GM18511 (cell line): Measurements from ENCODE around the gene HTR3C.

Experiments
- ATAC-seq: cut with Tn5 transposase; IDR thresholded peaks from one replicate; pipeline ENCODE4 v1.9.1; 2021; ENCODE audit warnings: mild to moderate bottlenecking, moderate library complexity; ENCODE audit not compliant: unreplicated experiment

The HTR3C gene

DNA sequence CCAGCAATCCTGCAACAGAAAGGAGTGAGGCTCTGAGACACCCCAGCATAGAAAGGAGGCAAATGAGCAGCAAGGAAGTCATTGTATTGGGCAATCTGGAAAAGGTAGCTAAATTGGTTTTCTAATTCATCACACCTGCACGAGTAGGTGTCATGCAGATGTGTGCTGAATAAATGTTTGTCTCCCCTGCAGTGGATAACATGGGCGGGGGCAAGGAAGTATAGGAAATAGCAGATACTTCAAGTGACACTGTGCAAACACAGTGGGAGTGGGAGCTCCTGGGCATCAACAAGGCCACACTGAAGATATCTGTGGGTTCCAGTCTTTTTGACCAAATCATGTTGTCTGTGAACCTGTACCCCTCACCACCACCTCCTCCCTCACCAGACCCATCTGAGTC lies 29.6 kb downstream of the HTR3C start:
- no peak for ATAC-seq

DNA sequence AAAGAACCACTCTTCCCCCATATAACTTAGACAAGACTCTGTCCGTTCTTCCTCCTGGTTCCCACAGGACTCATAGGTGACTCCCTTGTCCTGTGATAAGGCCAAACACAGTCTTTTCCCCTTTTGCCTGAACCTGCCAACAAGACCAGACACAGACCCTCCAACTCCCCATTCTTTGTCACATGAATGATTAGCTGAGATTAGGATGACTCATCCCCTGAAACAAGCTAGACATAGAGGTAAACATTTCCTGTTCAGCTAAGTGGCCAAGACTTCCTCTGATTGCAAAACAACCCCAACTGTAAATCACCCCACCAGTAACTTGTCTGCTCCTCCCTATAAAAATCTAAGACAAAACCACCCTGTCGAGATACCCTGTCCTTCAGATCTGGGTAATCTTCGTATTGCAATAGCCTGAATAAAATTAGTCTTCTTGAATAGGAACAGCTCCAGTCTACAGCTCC lies 32.6 kb downstream of the HTR3C start:
- no peak for ATAC-seq

DNA sequence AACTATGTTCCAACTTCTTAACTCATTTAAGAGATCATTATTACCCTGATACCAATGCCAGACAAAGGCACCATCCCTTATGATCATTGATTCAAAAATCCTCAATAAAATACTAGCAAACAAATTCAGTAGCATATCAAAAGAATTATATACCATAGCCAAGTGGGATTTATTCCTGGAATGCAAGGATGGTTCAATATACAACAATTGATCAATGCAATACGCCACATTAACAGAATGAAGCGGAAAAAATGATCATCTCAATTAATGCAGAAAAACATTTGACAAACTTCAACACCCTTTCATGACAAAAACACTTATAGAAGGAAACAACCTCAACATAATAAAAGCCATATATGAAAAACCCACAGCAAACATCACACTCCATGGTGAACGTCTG lies 39.4 kb downstream of the HTR3C start:
- ATAC-seq = no peak

DNA sequence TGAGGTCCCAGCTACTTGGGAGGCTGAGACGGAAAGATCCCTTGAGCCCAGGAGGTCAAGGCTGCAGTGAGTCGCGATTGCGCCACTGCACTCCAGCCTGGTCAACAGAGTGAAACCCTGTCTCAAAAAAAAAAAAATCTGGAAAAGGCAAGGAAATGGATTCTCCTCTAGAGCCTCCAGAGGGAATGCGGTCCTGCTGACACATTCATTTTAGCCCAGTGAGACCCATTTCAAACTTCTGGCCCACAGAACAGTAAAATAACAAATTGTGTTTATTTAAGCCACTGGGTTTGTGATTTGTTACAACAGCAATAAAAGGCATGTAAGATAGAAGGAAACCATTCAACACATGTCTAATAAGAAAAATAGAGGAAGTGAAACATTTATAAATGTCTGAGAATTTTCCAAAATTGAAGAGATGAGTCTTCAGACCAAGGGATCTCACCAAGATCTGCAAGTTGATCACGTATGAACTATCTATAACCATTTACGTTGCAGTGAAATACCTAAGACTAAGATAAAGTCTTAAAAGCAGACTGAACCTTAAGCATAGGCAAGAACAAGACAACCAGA lies 44.0 kb downstream of the HTR3C start, which contains the start of gene HTR3E:
HTR3E (plus strand) TSS at position 254 of the 573 bp plus-strand sequence. CDS start 466 bp downstream, outside the sequence.
- ATAC-seq = no peak

DNA sequence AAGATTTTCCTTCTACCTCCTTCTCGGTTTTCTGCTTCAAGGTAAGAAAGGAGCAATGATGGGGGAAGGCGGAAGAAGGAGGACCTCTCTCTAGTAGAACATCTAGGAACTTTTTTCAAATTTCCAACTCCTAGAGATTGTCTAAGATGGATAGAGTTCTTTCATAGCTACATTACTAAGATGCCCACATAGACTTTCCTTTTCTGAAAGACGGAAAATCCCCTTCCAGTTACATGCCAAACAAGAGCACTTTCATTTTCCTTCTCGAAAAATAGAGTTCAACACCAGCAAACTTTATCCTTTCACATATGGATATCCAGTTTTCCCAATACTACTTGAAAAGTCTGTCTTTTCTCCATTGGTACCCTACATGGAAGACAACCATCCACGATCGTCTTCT lies 44.7 kb downstream of the HTR3C start:
- ATAC-seq = no peak

DNA sequence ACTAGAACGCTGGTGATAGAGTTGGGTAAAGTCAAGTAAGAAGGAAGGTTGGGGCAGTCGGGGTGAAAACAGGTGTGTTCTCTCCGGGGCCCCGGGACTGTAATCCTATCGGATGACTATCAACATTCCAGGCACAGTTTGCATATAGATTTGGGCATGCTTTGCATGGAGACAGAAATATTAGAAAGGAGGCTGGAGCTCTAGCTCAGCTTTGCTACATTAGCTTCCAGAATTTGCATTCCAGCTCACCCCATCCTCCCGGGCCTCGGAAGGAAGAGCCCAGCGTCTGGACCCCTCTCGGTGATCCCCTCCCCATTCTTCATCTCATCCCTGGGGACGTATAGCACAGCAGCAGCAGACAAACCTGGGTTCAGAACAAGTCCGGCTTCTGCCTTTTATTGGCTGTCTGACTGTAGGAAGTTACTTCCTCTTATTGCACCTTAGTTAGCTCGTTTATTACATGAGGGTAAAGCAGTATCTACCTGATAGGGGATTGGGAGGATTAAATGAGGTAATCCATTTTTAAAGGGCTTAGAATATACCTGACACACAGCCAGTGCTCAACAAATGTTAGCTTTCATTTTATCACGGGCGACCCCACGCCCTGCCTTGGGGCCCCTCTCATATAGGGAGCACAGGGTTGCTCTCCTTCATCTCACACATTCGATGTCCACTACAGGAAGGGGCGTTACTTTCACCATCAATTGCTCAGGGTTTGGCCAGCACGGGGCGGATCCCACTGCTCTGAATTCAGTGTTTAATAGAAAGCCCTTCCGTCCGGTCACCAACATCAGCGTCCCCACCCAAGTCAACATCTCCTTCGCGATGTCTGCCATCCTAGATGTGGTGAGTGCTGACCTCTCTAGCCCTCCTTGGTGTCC lies 47.2 kb downstream of the HTR3C start:
- no peak for ATAC-seq
